ENCODE data around the gene KATNAL2.

GRCh38 chr18:47032945-47033344 is 115.5 kb downstream of the KATNAL2 start:
- TF ChIP-seq POLR2AphosphoS5 (IDR thresholded peaks at IDR 0.05; ENCODE audit: insufficient read depth in 1 of 2, low read depth in 1 of 2) (no peak), CTCF (IDR thresholded peaks at IDR 0.05) (no peak)
